Neural progenitor cell (in vitro differentiated cells): Measurements from ENCODE around the gene COX6A2. TPM values are rescaled to one million over a fixed set of nuclear protein-coding genes. Genes with fewer than 3 reads are reported as not detected.
"Not testable (repeated sequence)": the region's sequence is repeated elsewhere in the genome, so short reads cannot be mapped to it uniquely, and the experiment has no call there.

ENCODE experiments used
- DNase-seq: peaks from one replicate; pipeline ENCODE4 v3.0.0-alpha.2; 2016; ENCODE audit warnings: low spot score
- H2AFZ ChIP-seq: fragments of 200-600 bp; sonication (generic); replicated peaks from 2 replicates; pipeline ENCODE4 v1.6.1; 2016; ENCODE audit warnings: antibody characterized with exemption
- H3F3A ChIP-seq: fragments of 200-600 bp; sonication (generic); 2 replicates; pipeline ENCODE4 v1.6.1; 2016; ENCODE audit warnings: antibody characterized with exemption, low read depth
- H3K27ac ChIP-seq: fragments of 200-600 bp; sonication (generic); 2 replicates; pipeline ENCODE4 v1.5.1; 2016; ENCODE audit warnings: mild to moderate bottlenecking
- H3K27me3 ChIP-seq: fragments of 200-600 bp; sonication (generic); 2 replicates; pipeline ENCODE4 v1.6.1; 2016; ENCODE audit warnings: mild to moderate bottlenecking, moderate library complexity
- H3K36me3 ChIP-seq: fragments of 200-600 bp; sonication (generic); 2 replicates; pipeline ENCODE4 v1.5.1; 2016
- H3K4me1 ChIP-seq: fragments of 200-600 bp; sonication (generic); 2 replicates; pipeline ENCODE4 v1.6.1; 2016; ENCODE audit warnings: mixed run types
- H3K4me2 ChIP-seq: fragments of 200-600 bp; sonication (generic); 2 replicates; pipeline ENCODE4 v1.6.1; 2016
- H3K4me3 ChIP-seq: fragments of 200-600 bp; sonication (generic); 2 replicates; pipeline ENCODE4 v1.5.1; 2016
- H3K79me2 ChIP-seq: fragments of 200-600 bp; sonication (generic); 2 replicates; pipeline ENCODE4 v1.6.1; 2016; ENCODE audit warnings: low read depth
- H3K9ac ChIP-seq: fragments of 200-600 bp; sonication (generic); 2 replicates; pipeline ENCODE4 v1.6.1; 2016
- H3K9me3 ChIP-seq: fragments of 200-600 bp; sonication (generic); 2 replicates; pipeline ENCODE4 v1.5.1; 2016; ENCODE audit warnings: low read depth
- H4K20me1 ChIP-seq: fragments of 200-600 bp; sonication (generic); 2 replicates; pipeline ENCODE4 v1.6.1; 2016; ENCODE audit warnings: low read depth
- H3K27ac Mint-ChIP-seq: 3 replicates; pipeline ENCODE4 v1.8.0; 2021; ENCODE audit warnings: mixed read lengths
- H3K27me3 Mint-ChIP-seq: 2 replicates; pipeline ENCODE4 v1.8.0; 2022; ENCODE audit warnings: low read depth, mild to moderate bottlenecking, inconsistent platforms, moderate library complexity, mixed read lengths; ENCODE audit not compliant: insufficient read depth
- H3K36me3 Mint-ChIP-seq: 3 replicates; pipeline ENCODE4 v1.8.0; 2021; ENCODE audit warnings: mixed read lengths
- H3K4me1 Mint-ChIP-seq: 3 replicates; pipeline ENCODE4 v1.8.0; 2021; ENCODE audit warnings: mixed read lengths
- H3K4me3 Mint-ChIP-seq: 3 replicates; pipeline ENCODE4 v1.8.0; 2021; ENCODE audit warnings: mild to moderate bottlenecking, moderate library complexity, mixed read lengths
- H3K9me3 Mint-ChIP-seq: 3 replicates; pipeline ENCODE4 v1.8.0; 2020; ENCODE audit warnings: mixed read lengths
- EZH2 ChIP-seq: fragments of 200-600 bp; sonication (generic); IDR thresholded peaks from 2 replicates; pipeline ENCODE4 v1.6.1; 2017; ENCODE audit warnings: antibody characterized with exemption, mild to moderate bottlenecking, moderate library complexity
- EZH2phosphoT487 ChIP-seq: fragments of 200-600 bp; sonication (generic); IDR thresholded peaks from 2 replicates; pipeline ENCODE4 v1.6.1; 2017; ENCODE audit warnings: antibody characterized with exemption
- total RNA-seq: library from RNA; depleted of rRNA; stranded (reverse); fragments of >200 nt; gene quantifications from 2 replicates; pipeline ENCODE4 v1.2.3, GENCODE V29; 2015; ENCODE audit warnings: low replicate concordance
- TF ChIP-seq, protein P1 (sequence below): fragments of 200-600 bp; sonication (generic); IDR thresholded peaks from 2 replicates; pipeline ENCODE4 v1.5.1; 2017; ENCODE audit warnings: antibody characterized with exemption, mild to moderate bottlenecking

Gene COX6A2
- total RNA-seq, 1 donor from 2014 or later: not detected

DNA sequence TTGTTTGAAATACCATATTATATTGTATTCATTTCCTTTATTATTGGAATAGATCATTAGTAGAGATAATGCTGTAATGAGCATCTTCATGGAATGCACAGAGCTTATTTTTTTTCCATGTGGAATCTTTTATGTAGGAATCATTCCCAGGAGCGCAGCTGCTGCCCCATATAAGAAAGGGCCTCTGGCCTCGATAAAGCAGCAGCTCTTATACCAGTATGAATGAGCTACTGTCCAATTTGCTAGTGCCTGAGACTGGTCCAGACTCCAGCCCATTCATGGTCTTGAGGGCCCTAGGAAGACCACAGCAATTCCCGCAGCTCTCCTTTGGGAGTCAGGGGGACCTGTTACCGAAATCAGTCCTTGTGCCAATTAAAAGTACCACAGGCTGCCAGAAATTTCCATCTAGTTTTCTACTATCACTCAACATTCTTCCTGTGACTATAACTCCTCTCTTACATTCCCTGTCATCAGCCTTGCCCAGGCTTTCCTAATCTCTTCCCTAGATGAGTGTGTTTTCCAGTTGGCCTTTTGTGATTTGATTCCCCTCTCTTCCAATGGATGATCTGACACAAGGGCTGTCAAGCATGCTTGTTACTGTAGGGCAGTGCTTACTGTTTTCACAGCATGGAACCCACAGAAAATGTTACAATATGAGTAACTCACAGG is 12.5 kb upstream of the COX6A2 start:
- Histone ChIP-seq H3F3A (peaks cover 6% of the 10 kb centered on the region), H2AFZ (no peak overlapping the region), H3K27me3 (no peaks in the 10 kb centered on the region), H3K4me2 (no peak overlapping the region), H3K9ac (no peak overlapping the region), H3K4me1 (no peaks in the 10 kb centered on the region), H4K20me1 (no peaks in the 10 kb centered on the region), H3K79me2 (no peaks in the 10 kb centered on the region), H3K27ac (no peak overlapping the region), H3K36me3 (no peaks in the 10 kb centered on the region), H3K4me3 (no peak overlapping the region), H3K9me3 (no peaks in the 10 kb centered on the region)
- peaks cover 7% of the 10 kb centered on the region for H3K27me3 Mint-ChIP-seq
- H3K4me1 Mint-ChIP-seq: peaks cover 3% of the 10 kb centered on the region
- no peak for TF ChIP-seq EZH2
- TF ChIP-seq, protein P1, sequence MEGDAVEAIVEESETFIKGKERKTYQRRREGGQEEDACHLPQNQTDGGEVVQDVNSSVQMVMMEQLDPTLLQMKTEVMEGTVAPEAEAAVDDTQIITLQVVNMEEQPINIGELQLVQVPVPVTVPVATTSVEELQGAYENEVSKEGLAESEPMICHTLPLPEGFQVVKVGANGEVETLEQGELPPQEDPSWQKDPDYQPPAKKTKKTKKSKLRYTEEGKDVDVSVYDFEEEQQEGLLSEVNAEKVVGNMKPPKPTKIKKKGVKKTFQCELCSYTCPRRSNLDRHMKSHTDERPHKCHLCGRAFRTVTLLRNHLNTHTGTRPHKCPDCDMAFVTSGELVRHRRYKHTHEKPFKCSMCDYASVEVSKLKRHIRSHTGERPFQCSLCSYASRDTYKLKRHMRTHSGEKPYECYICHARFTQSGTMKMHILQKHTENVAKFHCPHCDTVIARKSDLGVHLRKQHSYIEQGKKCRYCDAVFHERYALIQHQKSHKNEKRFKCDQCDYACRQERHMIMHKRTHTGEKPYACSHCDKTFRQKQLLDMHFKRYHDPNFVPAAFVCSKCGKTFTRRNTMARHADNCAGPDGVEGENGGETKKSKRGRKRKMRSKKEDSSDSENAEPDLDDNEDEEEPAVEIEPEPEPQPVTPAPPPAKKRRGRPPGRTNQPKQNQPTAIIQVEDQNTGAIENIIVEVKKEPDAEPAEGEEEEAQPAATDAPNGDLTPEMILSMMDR: no peak
- TF ChIP-seq EZH2phosphoT487: no peak
- no peak for DNase-seq
- H3K9me3 Mint-ChIP-seq: no peaks in the 10 kb centered on the region
- H3K4me3 Mint-ChIP-seq: no peak overlapping the region
- no peak overlapping the region for H3K27ac Mint-ChIP-seq
- no peaks in the 10 kb centered on the region for H3K36me3 Mint-ChIP-seq

DNA sequence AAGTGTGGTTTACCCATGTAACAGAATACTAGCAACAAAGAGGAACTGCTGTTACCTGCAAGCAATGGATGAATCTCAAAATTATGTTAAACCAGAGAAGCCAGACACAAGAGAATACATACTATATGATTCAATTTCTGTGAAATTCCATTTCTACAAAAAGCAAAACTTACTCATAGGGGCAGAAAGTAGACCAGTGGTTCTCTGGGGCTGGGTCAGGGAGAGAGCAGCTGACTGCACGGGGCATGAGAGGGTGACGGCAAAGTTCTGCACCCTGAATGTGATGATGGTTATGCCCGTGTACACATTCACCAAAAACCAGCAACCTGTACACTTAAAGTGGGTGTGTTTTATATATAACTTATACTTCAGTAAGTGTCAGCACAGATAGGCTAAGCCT is 11.4 kb upstream of the COX6A2 start:
- Histone ChIP-seq H3K27me3 (no peaks in the 10 kb centered on the region), H2AFZ (no peak overlapping the region), H4K20me1 (no peaks in the 10 kb centered on the region), H3K9me3 (no peaks in the 10 kb centered on the region), H3K9ac (no peak overlapping the region), H3K27ac (no peak overlapping the region), H3K4me3 (no peak overlapping the region), H3K36me3 (no peaks in the 10 kb centered on the region), H3K4me2 (no peak overlapping the region), H3K79me2 (no peaks in the 10 kb centered on the region), H3F3A (peaks cover 6% of the 10 kb centered on the region), H3K4me1 (no peaks in the 10 kb centered on the region)
- peaks cover 3% of the 10 kb centered on the region for H3K4me1 Mint-ChIP-seq
- H3K36me3 Mint-ChIP-seq: no peaks in the 10 kb centered on the region
- H3K4me3 Mint-ChIP-seq: no peak overlapping the region
- TF ChIP-seq, protein P1: no peak
- no peak for TF ChIP-seq EZH2phosphoT487
- TF ChIP-seq EZH2: no peak
- DNase-seq: no peak
- peaks cover 9% of the 10 kb centered on the region for H3K27me3 Mint-ChIP-seq
- H3K9me3 Mint-ChIP-seq: no peaks in the 10 kb centered on the region
- H3K27ac Mint-ChIP-seq: no peak overlapping the region

DNA sequence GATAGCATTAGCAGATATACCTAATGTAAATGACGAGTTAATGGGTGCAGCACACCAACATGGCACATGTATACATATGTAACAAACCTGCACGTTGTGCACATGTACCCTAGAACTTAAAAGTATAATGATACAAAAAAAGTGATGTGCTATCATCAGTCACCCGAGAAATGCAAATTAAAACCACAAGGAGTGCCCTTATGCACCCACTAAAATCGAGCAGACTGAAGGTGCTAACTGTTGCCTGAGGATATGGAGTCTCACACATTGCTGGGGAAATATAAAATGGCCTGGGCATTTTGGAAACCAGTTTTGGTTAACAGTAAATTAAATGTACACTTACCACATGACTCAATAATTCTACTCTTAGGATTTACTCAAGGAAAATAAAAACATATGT is 10.9 kb upstream of the COX6A2 start:
- H3K27me3 Mint-ChIP-seq, H3K4me2 ChIP-seq, H3F3A ChIP-seq, H3K4me3 Mint-ChIP-seq, H3K4me3 ChIP-seq, H3K79me2 ChIP-seq, H3K4me1 ChIP-seq, H3K9me3 ChIP-seq, H3K36me3 Mint-ChIP-seq, H3K4me1 Mint-ChIP-seq, H3K27ac Mint-ChIP-seq, H3K27me3 ChIP-seq, DNase-seq, H3K27ac ChIP-seq, H3K36me3 ChIP-seq, H3K9ac ChIP-seq, H4K20me1 ChIP-seq, H3K9me3 Mint-ChIP-seq, H2AFZ ChIP-seq: not testable (repeated sequence)

DNA sequence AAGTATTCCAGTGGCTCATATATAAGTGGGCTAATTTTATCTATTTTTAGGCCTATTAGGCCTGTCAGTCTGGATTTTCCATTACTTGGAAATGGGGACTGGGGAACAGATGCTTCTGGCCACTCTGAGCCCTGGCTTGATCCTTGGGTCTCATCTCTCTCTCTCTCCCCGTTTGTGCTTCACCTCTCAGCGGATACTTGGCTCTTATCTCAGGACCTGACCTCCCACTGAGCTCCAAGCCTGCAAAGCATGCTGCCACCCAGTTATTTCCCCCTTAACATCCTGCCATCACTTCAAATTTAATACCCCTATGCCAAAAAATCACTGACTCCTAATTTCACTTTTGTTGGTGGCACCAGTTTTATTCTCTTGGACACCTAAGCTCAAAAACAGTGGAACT is 10.3 kb upstream of the COX6A2 start:
- no peak overlapping the region for H3K27ac Mint-ChIP-seq
- H3K36me3 Mint-ChIP-seq: no peaks in the 10 kb centered on the region
- Histone ChIP-seq H3K36me3 (no peaks in the 10 kb centered on the region), H3K4me1 (no peaks in the 10 kb centered on the region), H3K4me3 (no peak overlapping the region), H3K9me3 (no peaks in the 10 kb centered on the region), H3K9ac (no peak overlapping the region), H2AFZ (no peak overlapping the region), H3K4me2 (no peak overlapping the region), H4K20me1 (no peaks in the 10 kb centered on the region), H3K79me2 (no peaks in the 10 kb centered on the region), H3K27me3 (no peaks in the 10 kb centered on the region), H3F3A (peaks cover 6% of the 10 kb centered on the region), H3K27ac (no peak overlapping the region)
- TF ChIP-seq, protein P1: no peak
- TF ChIP-seq EZH2phosphoT487: no peak
- no peak for TF ChIP-seq EZH2
- no peak for DNase-seq
- no peaks in the 10 kb centered on the region for H3K9me3 Mint-ChIP-seq
- peaks cover 5% of the 10 kb centered on the region for H3K4me1 Mint-ChIP-seq
- H3K27me3 Mint-ChIP-seq: peaks cover 5% of the 10 kb centered on the region
- no peak overlapping the region for H3K4me3 Mint-ChIP-seq
